HG03064 (cell line): ENCODE results near the gene SKI.

Experiments
- ATAC-seq: cut with Tn5 transposase; IDR thresholded peaks from one replicate; pipeline ENCODE4 v1.9.1; 2021; ENCODE audit warnings: low read depth; ENCODE audit not compliant: unreplicated experiment

The SKI gene

DNA sequence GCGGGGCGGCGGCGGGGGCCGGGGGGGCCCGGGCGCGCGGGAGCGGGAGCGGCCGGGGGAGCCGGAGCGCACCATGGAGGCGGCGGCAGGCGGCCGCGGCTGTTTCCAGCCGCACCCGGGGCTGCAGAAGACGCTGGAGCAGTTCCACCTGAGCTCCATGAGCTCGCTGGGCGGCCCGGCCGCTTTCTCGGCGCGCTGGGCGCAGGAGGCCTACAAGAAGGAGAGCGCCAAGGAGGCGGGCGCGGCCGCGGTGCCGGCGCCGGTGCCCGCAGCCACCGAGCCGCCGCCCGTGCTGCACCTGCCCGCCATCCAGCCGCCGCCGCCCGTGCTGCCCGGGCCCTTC, 546 bp downstream of the SKI start:
- ATAC-seq = no peak

DNA sequence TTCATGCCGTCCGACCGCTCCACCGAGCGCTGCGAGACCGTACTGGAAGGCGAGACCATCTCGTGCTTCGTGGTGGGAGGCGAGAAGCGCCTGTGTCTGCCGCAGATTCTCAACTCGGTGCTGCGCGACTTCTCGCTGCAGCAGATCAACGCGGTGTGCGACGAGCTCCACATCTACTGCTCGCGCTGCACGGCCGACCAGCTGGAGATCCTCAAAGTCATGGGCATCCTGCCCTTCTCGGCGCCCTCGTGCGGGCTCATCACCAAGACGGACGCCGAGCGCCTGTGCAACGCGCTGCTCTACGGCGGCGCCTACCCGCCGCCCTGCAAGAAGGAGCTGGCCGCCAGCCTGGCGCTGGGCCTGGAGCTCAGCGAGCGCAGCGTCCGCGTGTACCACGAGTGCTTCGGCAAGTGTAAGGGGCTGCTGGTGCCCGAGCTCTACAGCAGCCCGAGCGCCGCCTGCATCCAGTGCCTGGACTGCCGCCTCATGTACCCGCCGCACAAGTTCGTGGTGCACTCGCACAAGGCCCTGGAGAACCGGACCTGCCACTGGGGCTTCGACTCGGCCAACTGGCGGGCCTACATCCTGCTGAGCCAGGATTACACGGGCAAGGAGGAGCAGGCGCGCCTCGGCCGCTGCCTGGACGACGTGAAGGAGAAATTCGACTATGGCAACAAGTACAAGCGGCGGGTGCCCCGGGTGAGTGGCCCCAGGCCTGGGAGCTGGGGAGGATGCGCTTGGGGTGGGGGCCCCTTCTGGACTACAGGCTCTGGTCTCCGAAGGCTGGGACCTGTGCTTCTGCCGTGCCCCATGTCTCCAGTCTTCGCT, 1.1 kb downstream of the SKI start:
- no peak for ATAC-seq

DNA sequence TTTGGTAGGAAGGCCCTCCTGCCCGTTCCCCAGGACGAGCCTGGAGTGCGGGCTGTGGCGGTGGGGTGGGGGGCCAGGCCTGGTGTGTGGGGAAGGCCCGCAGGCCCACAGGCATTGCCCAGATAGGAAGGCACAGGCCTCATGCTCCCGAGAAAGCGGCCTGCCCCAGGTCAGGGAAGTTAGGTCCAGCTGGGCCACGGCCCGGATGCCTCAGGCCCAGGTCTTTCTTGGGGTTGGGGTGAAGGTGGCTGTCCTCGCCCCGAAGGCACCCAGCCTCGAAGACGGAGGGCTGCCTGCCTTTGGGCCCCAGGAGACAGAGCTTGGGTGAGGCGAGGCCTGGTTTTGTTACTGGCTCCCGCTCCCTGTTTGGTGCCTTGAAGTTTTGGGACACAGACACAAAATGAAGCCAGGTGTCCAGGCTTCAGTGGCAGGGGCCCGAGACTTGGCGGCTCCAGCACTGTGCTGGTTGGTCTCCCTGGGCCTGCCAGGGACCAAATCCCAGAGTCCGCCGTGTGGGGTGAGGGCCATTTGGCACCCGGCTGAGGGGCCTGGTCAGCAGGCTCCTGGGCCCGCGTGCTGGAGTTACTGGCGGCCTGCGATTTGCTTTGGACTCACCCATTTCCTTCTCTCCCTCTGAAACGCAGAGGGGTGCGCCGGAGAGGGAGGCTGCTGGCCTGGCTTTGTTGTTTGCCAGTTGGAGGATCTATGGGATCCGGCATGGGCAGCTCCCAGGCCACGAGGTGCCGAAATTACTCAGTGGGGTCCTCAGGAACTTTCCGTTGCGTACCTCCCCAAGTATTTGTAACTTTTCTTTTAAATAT, 2.0 kb downstream of the SKI start:
- ATAC-seq = no peak

DNA sequence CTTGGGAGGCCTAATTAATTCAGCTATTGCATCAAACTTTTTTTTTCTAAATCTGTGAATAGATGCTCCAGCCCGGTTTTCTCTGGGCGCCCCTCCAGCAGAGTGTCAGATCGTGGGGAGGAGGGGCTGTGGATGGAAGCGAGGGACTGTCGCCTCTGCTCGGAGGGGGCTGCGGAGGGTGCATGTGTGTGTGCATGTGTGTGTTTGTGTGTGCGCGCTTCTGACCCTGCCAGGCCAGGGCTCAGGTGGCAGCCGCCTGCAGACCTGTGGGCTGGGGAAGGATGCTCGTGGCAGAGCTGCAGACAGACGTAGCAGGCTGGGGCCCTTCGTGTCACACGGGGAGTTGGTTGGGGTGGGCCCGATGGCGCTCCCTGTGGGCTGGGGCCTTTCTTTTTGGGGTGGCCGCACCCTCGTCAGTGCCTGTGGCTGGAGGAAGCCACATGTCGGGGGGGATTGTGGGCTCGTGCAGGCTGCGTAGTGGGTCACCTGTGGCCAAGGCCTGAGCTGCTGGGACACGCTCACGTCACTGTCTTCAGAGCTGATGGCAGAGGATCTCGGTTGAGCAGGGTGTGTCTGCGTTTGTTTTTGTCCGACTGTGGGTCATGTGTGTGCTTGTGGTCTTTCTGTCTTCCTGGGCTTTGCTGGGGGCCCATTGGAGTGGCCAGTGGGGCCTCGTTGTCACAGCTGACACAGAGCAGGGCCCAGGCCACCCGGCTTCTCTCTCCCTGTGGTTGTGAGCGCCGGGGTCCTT, 2.8 kb downstream of the SKI start:
- ATAC-seq = no peak

DNA sequence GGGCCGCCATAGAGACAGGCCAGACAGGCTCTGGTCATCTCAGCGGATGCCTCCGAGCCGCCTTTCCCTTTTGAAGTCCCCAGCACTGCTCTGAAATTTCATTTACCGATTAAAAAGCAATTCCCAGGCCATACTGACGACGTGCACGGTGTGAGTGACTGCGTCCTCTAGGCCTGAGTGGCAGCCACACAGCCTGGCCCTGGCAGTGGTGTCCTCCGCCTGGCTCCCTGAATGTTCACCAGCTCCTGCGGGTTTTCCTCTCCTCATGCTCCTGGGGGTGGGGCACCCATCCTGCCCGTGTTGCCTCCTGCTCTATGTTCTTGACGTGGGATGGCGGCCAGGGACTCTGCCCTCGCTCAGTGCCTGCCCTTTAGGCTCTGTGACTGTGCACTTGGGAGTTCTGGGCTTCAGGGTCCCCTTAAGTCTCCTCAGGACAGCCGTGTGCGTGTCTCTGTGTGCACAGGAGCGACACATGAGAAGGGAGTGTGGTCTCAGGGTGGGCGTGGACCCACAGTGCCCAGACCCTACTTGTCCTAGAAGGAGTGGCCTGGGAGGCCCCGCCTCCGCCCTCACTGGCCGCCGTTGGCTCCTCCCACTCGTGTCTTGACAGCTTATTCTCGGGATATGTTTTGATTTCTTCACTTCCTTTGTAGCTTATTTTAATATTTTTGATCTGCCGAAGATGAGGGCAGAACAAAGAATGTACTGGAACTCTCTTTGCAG, 3.6 kb downstream of the SKI start:
- ATAC-seq = no peak

DNA sequence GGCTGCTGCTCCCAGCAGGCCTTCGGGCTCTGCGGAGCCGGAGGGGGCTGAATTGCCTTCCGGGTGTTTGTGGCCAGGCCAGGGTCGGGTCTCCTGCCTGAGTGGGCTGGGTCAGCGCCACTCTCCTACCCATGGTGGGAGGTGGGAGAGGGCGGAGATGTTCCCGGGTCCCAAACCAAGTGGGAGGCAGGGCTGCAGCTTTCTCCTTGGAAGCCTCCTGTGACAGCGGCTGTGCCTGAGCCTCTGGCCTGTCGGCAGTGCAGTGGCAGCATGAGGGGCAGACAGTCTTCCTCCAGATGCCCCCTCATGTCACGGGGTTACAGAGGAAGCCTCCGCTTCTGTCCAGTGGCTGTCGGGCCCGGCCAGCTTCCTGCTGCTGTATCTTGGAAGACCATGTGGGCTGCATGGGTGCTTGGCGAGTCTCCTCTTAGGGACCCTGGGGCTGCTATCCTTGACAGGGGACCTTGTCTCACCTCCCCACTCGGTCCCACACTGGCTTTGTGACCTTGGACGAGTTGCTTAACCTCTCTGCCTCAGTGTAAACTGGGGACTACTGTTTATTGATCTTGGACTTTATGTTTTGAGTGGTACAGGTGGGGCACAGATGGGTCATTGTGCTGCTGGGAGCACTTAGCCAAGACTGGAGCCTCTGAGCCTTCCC, 4.3 kb downstream of the SKI start:
- no peak for ATAC-seq

DNA sequence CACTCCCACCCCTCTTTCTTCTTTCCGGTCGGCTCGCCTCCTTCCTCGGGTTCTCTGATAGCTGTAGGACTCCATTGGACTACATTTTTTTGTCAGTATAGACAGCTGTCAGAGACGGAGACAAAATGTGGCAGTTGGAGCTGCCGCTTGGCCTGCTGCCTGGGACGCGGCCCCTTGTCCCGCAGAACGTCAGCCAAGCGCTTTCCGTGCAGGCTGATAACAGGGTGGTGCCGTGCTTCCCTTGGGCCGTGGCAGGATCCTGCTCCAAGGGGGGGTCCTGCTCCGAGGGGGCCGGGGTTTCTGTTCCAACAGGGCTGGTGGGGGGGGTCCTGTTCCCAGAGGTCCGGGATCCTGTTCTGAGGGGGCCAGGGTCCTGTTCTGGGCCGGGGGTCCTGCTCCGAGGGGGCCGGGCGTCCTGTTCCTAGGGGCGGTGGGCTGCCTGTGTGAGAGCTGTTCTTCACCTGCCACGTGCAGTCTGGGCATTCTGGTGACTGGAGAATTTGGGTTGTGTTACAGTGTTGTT, 4.9 kb downstream of the SKI start:
- no peak for ATAC-seq

DNA sequence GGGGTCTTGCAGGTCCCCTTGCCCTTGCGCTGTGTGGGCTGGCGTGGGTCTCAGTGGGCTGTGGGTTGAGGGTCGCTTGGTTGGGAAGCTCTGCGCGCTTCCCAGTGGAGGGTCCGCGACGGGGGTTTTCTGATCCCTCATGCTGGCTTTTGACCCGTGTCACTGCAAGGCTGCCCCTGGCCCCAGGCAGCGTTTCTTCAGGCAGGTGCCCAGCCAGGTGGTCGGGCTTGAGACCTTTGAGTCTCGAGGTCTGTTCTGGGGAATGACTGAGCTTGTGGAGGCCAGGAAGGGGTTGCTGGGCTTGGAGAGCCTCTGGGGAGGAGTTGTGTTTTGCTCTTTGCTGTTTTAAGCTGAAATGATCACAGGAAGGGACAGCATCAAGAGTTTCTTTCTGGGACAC, 5.3 kb downstream of the SKI start:
- ATAC-seq = no peak

DNA sequence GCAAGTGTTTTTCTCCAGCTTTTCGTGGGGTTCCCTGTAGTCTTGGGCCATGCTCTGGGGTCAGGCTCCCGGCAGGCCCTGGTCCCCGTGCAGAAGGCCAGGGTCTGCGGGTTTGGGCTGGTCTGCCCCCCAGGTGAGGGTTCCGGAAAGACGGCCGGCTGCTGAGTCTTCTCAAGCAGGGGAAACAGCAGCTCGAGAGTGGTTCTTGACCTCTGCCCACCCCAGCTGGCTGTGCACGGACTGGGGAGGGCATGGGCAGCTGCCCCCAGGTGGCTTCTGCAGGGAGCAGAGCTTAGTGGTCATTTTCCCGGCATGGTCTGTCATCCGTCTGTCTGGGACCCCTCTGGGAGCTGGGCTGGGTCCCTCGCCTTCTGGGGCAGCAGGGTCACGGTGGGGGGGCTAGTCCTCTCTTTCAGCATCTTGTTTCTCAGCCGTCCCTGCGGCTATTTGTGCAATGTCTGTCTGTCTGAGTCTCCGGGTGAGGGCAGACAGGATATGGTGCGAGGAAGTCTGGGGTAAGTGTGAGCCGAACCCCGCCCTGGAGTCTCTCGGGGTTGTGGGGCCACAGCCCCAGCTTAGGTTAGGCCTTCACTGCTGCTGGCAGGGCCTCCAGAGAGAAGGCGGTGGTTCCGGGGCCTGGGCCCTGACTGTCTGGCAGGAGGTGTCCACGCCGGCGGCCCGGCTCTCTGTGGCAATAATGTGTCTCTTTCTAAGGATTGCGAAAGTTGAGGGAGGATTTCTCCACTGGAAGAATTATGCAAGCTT, 6.1 kb downstream of the SKI start:
- ATAC-seq = no peak

DNA sequence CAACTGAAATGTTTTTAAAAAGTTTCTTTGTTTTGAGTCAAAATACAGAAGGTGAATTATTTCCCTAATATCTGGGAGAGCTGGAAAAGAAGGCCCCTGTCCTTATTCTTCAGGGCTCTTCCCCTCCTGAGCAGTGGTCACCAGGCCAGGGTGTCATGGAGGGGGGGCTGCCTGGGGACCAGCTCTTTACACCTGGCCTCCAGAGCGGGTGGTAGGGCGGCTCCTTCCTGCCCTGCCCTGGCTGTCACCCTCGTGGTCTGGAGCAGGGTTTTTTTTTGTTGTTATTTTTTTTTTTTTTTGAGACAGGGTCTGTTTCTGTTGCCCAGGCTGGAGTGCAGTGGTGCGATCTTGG, 6.6 kb downstream of the SKI start:
- no peak for ATAC-seq

DNA sequence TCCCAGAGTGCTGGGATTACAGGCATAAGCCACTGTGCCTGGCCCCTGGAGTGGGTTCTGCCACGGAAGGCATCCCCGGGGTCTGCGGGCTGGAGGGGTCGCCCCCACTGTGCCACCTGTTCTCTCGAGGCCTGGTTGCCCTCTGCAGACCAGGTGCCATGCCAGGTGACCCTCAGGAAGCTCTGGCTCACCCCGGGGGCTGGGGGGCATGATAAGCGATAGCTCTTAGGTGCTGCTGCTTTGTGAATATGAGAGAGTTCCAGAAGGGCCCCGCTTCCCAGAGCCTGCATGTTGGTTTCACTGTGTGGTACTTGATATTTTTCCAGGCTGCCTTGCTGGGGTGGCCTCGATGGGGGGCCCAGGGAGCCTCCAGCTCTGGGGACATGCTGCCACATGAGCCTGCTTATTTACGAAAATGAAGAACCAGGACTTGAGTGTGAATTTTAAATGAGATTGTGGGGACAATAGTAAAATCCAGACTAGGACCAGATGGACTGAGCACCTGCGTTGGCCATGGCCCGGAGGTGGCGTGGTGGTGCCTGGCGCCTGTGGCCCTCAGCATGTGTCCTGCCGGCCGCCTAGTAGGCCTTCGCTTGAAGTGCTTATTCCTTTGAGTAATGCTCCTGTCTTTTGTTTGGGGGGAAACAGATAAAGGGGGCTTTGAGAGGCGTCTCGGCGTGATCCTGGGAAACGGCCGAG, 7.3 kb downstream of the SKI start:
- no peak for ATAC-seq

DNA sequence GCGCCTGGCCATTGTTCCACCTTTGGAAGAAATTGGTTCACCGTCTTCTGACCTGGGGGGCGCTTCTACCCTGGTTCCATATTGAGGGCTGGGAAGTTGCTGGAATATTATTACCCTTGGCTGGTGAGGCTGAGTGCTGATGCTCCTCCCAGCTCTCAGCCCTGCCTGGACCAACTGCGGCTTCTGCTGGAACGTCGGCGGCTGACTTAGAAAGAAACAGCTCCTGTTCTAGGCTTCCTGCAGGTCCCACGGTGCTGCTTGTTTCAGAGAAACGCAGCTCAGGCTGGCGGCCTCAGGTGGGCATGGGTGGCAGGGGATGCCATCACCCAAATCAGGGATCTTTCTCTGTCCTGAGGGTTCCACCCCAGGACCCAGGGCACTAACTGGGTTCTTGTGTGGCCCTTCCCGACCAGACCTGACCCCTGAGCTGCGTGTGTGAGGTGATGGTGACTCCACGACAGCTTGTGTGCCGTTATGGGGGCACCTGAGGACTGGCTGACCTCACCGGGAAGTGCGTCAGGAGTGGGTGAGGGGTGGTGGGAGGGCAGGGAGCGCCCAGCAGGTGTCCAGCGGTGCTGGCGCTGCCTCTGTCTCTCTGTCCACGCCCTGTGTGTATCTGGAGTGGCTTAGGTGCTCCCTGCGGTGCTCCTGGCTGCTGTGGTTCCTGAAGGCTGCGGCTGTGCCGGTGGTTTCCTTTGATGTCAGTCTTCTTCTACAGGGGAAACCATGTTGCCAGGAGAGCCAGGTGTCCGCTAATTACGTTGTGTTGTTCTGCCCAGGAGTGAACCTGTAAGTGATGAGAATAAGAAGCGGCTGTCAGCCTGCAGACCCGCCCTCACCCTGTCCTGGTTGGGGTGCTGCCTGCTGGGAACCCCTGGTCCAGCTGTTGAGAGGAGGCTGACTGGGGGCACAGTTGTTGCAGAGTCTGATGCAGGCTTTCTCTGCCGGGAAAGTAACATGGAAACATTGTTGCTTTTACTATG, 8.9 kb downstream of the SKI start:
- ATAC-seq = no peak

DNA sequence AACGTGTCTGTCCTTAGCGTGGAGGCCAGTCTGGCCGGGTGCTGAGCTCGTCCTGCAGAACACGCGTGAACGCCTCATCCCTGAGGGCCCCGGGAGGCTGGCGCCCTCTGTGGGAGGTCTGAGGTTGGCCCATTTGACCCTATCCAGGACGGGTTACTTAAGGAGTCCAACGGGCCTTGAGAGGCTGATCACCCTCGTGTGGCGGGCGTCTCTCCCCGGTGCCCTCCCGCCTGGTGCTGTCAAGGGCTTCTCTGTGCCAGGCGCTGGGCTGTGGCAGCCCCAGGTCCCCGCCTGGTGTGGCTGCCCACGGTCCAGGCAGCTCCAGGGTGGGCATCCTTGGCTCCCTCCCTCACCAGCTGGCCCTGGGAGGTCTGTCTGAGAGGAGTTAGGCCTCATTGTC, 9.7 kb downstream of the SKI start:
- ATAC-seq = no peak

DNA sequence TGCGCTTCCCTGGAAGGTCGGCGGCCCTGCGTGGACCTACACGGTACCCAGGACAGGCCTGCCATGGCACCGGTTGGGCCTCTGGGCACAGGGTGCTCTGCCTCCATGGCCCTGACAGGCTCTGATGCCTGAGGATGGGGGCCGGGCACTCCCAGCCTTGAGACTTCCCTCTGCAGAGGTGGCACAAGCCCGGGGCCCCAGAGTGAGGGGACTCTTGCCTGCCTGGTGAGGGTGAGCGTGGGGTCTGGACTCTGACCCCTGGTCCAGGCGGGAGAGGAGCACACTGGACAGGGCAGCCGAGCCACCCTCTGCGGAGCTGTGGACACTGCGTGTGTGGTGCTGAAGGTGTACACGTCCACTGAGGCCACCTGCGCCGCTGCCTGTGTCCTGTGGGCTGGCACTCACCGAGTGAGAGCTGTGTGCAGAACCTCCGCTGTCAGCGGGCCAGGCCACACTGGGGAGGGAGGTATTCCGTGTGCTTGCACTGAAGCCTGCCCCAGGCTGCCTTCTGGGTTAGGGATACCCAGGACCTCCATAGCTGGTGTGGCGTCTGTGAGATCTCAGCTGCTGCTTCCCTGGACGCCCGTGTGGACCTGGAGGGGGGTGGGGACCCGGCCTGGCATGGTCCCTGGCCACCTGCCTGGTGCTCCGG, 10.4 kb downstream of the SKI start:
- ATAC-seq = no peak

DNA sequence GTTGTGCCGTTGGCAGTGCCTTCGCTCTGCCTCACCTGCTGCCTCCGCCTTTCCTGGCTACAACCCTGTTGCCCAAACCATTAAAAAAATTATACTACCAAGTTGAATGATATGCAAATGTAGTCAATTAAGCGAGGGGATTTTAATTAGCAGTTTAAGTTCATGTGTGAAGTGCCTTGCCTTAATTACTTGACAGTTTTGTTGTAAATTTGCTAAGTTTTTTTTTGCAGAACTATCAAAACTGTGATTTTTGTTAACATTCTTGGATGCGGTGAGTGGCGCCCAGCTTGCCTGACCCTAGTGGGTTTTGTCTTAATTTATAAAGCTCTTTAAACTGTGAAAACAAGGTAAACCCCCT, 10.9 kb downstream of the SKI start:
- ATAC-seq = no peak

DNA sequence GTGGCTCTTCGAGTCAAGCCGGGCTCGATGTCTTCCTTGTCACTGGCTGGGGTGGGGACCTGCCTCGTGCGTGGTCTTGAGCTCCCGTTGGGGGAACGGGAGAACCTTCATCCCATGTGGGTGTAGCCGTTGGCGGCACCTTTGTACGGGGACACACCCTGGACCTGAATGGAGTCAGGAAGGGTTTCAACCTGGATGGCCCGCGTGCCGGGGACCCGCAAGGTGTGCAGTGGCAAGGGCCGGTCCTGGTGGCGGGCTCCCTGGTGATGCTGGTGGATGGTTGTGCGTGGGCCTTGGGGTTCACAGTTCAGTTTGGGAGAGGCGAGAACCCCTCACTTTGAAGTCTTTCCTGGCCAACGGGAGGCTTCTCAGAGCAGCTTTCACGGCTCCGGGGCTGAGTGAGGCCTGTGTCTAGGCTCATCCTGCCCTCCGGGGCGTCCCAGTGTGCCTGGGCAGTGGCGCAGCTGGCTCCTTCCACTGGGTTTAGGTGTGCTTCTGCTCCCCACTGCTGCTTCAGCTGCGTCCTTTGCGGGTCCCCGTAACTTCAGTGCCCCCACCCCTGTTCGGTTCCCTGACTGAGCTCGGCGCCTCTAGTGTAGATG, 11.4 kb downstream of the SKI start:
- no peak for ATAC-seq
